HepG2 (cell line): ENCODE results near the gene RILP. TPM values are rescaled to one million over a fixed set of nuclear protein-coding genes. Genes with fewer than 3 reads are reported as not detected.

Experiments
- FOSL2 ChIP-seq: sonication (generic); formaldehyde crosslinking; IDR thresholded peaks from 2 replicates; pipeline ENCODE4 v1.4.0; 2020; ENCODE audit warnings: missing genetic modification reagents
- HNF1A ChIP-seq, 2 experiments: sonication (generic) in 1 of 2; formaldehyde crosslinking in 1 of 2; IDR thresholded peaks; 2 replicates each; pipeline versions ENCODE4 v1.4.0 to v1.6.1; 2016 to 2020; ENCODE audit warnings: borderline replicate concordance in 1 of 2, low read depth in 1 of 2, mild to moderate bottlenecking in 1 of 2, missing genetic modification reagents in 1 of 2
- MED1 ChIP-seq: sonication (generic); formaldehyde crosslinking; IDR thresholded peaks from 2 replicates; pipeline ENCODE4 v1.4.0; 2020; ENCODE audit warnings: missing genetic modification reagents
- MTA1 ChIP-seq: sonication (generic); formaldehyde crosslinking; IDR thresholded peaks from 2 replicates; pipeline ENCODE4 v1.4.0; 2020; ENCODE audit warnings: missing genetic modification reagents, mild to moderate bottlenecking, borderline replicate concordance
- NFYB ChIP-seq: sonication (generic); formaldehyde crosslinking; IDR thresholded peaks from 2 replicates; pipeline ENCODE4 v1.4.0; 2020; ENCODE audit warnings: missing genetic modification reagents
- PITX1 ChIP-seq: sonication (generic); formaldehyde crosslinking; IDR thresholded peaks from 2 replicates; pipeline ENCODE4 v1.5.1; 2020; ENCODE audit warnings: mild to moderate bottlenecking, missing genetic modification reagents
- TAF1 ChIP-seq: sonication (generic); formaldehyde crosslinking; IDR thresholded peaks from 2 replicates; pipeline ENCODE4 v1.4.0; 2020; ENCODE audit warnings: missing genetic modification reagents
- TEAD3 ChIP-seq: optimal IDR thresholded peaks from 2 replicates; pipeline ENCODE3; 2016; ENCODE audit warnings: borderline replicate concordance
- TFDP2 ChIP-seq: sonication (generic); formaldehyde crosslinking; IDR thresholded peaks from 2 replicates; pipeline ENCODE4 v1.4.0; 2020; ENCODE audit warnings: missing genetic modification reagents
- ZBTB7B ChIP-seq: sonication (generic); formaldehyde crosslinking; IDR thresholded peaks from 2 replicates; pipeline ENCODE4 v1.4.0; 2020; ENCODE audit warnings: missing genetic modification reagents
- ZNF230 ChIP-seq: sonication (generic); formaldehyde crosslinking; IDR thresholded peaks from 2 replicates; pipeline ENCODE4 v1.4.0; 2020; ENCODE audit warnings: mild to moderate bottlenecking, missing genetic modification reagents
- ZNF280B ChIP-seq: sonication (generic); formaldehyde crosslinking; IDR thresholded peaks from 2 replicates; pipeline ENCODE4 v1.5.0; 2020; ENCODE audit warnings: missing genetic modification reagents, mild to moderate bottlenecking, borderline replicate concordance
- ZNF564 ChIP-seq: sonication (generic); formaldehyde crosslinking; IDR thresholded peaks from 2 replicates; pipeline ENCODE4 v1.8.1; 2023; ENCODE audit warnings: mild to moderate bottlenecking, missing genetic modification reagents
- ZNF605 ChIP-seq: sonication (generic); formaldehyde crosslinking; IDR thresholded peaks from 2 replicates; pipeline ENCODE4 v1.8.0; 2022; ENCODE audit warnings: mild to moderate bottlenecking, missing genetic modification reagents
- ZNF609 ChIP-seq: sonication (generic); formaldehyde crosslinking; IDR thresholded peaks from 2 replicates; pipeline ENCODE4 v1.4.0; 2020; ENCODE audit warnings: mild to moderate bottlenecking, missing genetic modification reagents, borderline replicate concordance
- ZNF781 ChIP-seq: sonication (generic); formaldehyde crosslinking; IDR thresholded peaks from 2 replicates; pipeline ENCODE4 v1.5.1; 2020; ENCODE audit warnings: borderline replicate concordance, mild to moderate bottlenecking, missing genetic modification reagents; ENCODE audit errors: not compliant biosample characterization
- polyA plus RNA-seq, 8 experiments: library from polyadenylated mRNA; depleted of rRNA in 3 of 8; stranded (reverse) in 7 of 8; unstranded in 1 of 8; fragments of >200 nt; fragmentation: Illumina TruSeq in 4 of 8; extraction: Trizol in 4 of 8; gene quantifications; 2 replicates each; pipeline versions ENCODE4 v1.2.1 to v1.2.3, GENCODE V29; 2011 to 2016; ENCODE audit warnings: low read depth in 4 of 8, missing spikeins in 1 of 8, mixed read lengths in 1 of 8; ENCODE audit not compliant: insufficient read depth in 1 of 8
- total RNA-seq, 5 experiments: library from RNA; depleted of rRNA; stranded (reverse); fragments of >200 nt; fragmentation: Illumina TruSeq; extraction: Trizol; gene quantifications; 2 replicates each; pipeline ENCODE4 v1.2.3, GENCODE V29; 2016; ENCODE audit warnings: low read depth in 1 of 5

The RILP gene
- total and polyA plus RNA-seq, 2 of the 13 experiments (the other 11 are each of a cell fraction or from before 2014, with no cell fraction given): 6.6 to 8.1 TPM

- TF ChIP-seq ZNF280B (CRISPR knock-in tag): peak; percentile 18; the same call in 1 of the 2 replicates
- peak; percentile 72 for TF ChIP-seq MED1 (CRISPR knock-in tag)
- TF ChIP-seq MTA1 (CRISPR knock-in tag): peak; percentile 81; the same call in 1 of the 2 replicates
- peak; percentile 11 for TF ChIP-seq TEAD3
- no peak for TF ChIP-seq ZNF781 (CRISPR knock-in tag)
- no peak for TF ChIP-seq ZNF609
- peak; percentile 36; the same call in 1 of the 2 replicates for TF ChIP-seq ZNF605 (CRISPR knock-in tag)
- no peak for TF ChIP-seq ZNF230 (CRISPR knock-in tag)
- no peak for TF ChIP-seq ZBTB7B (CRISPR knock-in tag)
- TF ChIP-seq NFYB: no peak
- TF ChIP-seq PITX1 (CRISPR knock-in tag): peak; percentile 66; the same call in 1 of the 2 replicates
- TF ChIP-seq ZNF564: no peak
- no peak for TF ChIP-seq TAF1 (CRISPR knock-in tag)
- TF ChIP-seq FOSL2 (CRISPR knock-in tag): 0 out of 2 replicates have a peak, but pooled peaks have one; percentile 9
- no peak for TF ChIP-seq HNF1A (IDR thresholded peaks at IDR 0.05; ENCODE audit: low read depth)
- no peak for TF ChIP-seq HNF1A (CRISPR knock-in tag; IDR thresholded peaks at IDR 0.05; ENCODE audit: borderline replicate concordance)
- peak; percentile 30; the same call in 1 of the 2 replicates for TF ChIP-seq TFDP2 (CRISPR knock-in tag)
Measured at GRCh38 chr17:1606352-1606985, 43.2 kb downstream of the RILP start (continued).
